ENCODE data around the gene CFAP221. TPM values are rescaled to one million over a fixed set of nuclear protein-coding genes. Genes with fewer than 3 reads are reported as not detected.
"Not testable (repeated sequence)": the region's sequence is repeated elsewhere in the genome, so short reads cannot be mapped to it uniquely, and the experiment has no call there.

The CFAP221 gene
- total and polyA plus RNA-seq, 10 of the 15 experiments (the other 5 are each of a cell fraction or from before 2014, with no cell fraction given) = not detected

- CTCF ChIA-PET = no interaction called here
- RAD21 ChIA-PET (ENCODE audit: unreplicated experiment) = no interaction called here
- no peak for TF ChIP-seq HSF1 (IDR thresholded peaks at IDR 0.05; ENCODE audit: low read depth, low read length)
- TF ChIP-seq TCF7 (IDR thresholded peaks at IDR 0.05; ENCODE audit: borderline replicate concordance) = no peak
- no peak for TF ChIP-seq POLR2AphosphoS5 (IDR thresholded peaks at IDR 0.05; ENCODE audit: low read length)
- no peak for TF ChIP-seq SUPT20H (IDR thresholded peaks at IDR 0.05; ENCODE audit: borderline replicate concordance, control insufficient read depth, low read depth, low read length)
- no peak for TF ChIP-seq ETV6 (conservative IDR thresholded peaks at IDR 0.05 in 1 of 2, IDR thresholded peaks at IDR 0.05 in 1 of 2; ENCODE audit: borderline replicate concordance in 1 of 2, low read depth in 1 of 2)
- TF ChIP-seq GABPA (IDR thresholded peaks at IDR 0.05; ENCODE audit: low read depth) = no peak
- no peak for TF ChIP-seq EED (IDR thresholded peaks at IDR 0.05; ENCODE audit: low read depth)
- no peak for TF ChIP-seq CEBPZ (IDR thresholded peaks at IDR 0.05; ENCODE audit: low read depth, low read length)
- ATAC-seq (no peak), DNase-seq (ENCODE audit: low read depth, low spot score) (no peak), FAIRE-seq (no peak)
- no TSS peak for BruUV-seq (replicated peaks)
- WGBS (ENCODE audit: insufficient coverage, insufficient replicate concordance, low lambda C conversion rate, missing lambda C conversion rate) = 4% methylated on average over 2 of the region's 2 CpGs
- Histone ChIP-seq H4K20me1 (ENCODE audit: control insufficient read depth, insufficient read depth) (no peaks in the 10 kb centered on the region), H3K27me3 (replicated peaks in 1 of 2; ENCODE audit: control insufficient read depth in 2 of 2, insufficient read depth in 2 of 2, low read length in 1 of 2) (no peaks in the 10 kb centered on the region; a peak in 2 of 4 replicates), H3K9ac (ENCODE audit: control insufficient read depth, insufficient read depth, low read length) (no peak overlapping the region), H3K9me3 (replicated peaks; ENCODE audit: control insufficient read depth, insufficient read depth, low read length) (no peaks in the 10 kb centered on the region; the same call in 1 of the 3 replicates), H3K79me2 (ENCODE audit: control insufficient read depth, insufficient read depth, low read length) (no peaks in the 10 kb centered on the region), H3K4me2 (ENCODE audit: control insufficient read depth, insufficient read depth) (no peak overlapping the region), H3K4me3 (no peak overlapping the region), H2AFZ (ENCODE audit: control insufficient read depth, low read depth, low read length) (no peak overlapping the region), H3K36me3 (ENCODE audit: control insufficient read depth in 2 of 2, insufficient read depth in 2 of 2, low read length in 1 of 2) (no peaks in the 10 kb centered on the region), H3K27ac (ENCODE audit: control insufficient read depth, insufficient read depth) (no peak overlapping the region), H3K4me1 (ENCODE audit: control insufficient read depth, insufficient read depth, low read length) (no peaks in the 10 kb centered on the region)
- SMC1A ChIA-PET (ENCODE audit: uncharacterized antibody, unreplicated experiment) = no interaction called here
- in situ Hi-C loops (cut with MboI) = no loop called here
- intact Hi-C loops (cut with micrococcal nuclease; ENCODE audit: unreplicated experiment) = no loop called here
- POLR2A ChIA-PET = no interaction called here
Observed at GRCh38 chr2:119609337-119609736, 65.1 kb downstream of the CFAP221 start.

GRCh38 chr2:119614140-119614539 lies 69.9 kb downstream of the CFAP221 start:
- CTCF ChIA-PET; DNase-seq (ENCODE audit: low read depth, low spot score); H3K9me3 ChIP-seq (replicated peaks; ENCODE audit: control insufficient read depth, insufficient read depth, low read length); RAD21 ChIA-PET (ENCODE audit: unreplicated experiment); intact Hi-C loops (cut with micrococcal nuclease; ENCODE audit: unreplicated experiment); ATAC-seq; H3K27me3 ChIP-seq (replicated peaks in 1 of 2; ENCODE audit: control insufficient read depth in 2 of 2, insufficient read depth in 2 of 2, low read length in 1 of 2); H3K27ac ChIP-seq (ENCODE audit: control insufficient read depth, insufficient read depth); H3K79me2 ChIP-seq (ENCODE audit: control insufficient read depth, insufficient read depth, low read length); POLR2A ChIA-PET; BruUV-seq (replicated peaks); FAIRE-seq; H3K36me3 ChIP-seq (ENCODE audit: control insufficient read depth in 2 of 2, insufficient read depth in 2 of 2, low read length in 1 of 2); H2AFZ ChIP-seq (ENCODE audit: control insufficient read depth, low read depth, low read length); H3K4me1 ChIP-seq (ENCODE audit: control insufficient read depth, insufficient read depth, low read length); H4K20me1 ChIP-seq (ENCODE audit: control insufficient read depth, insufficient read depth); in situ Hi-C loops (cut with MboI); H3K4me2 ChIP-seq (ENCODE audit: control insufficient read depth, insufficient read depth); SMC1A ChIA-PET (ENCODE audit: uncharacterized antibody, unreplicated experiment); H3K4me3 ChIP-seq; H3K9ac ChIP-seq (ENCODE audit: control insufficient read depth, insufficient read depth, low read length): not testable (repeated sequence)
